ENCODE results near the gene KLK6.
A peak's percentile ranks its signal among the peaks of the same experiment; 100 is the strongest.

The KLK6 gene

DNA sequence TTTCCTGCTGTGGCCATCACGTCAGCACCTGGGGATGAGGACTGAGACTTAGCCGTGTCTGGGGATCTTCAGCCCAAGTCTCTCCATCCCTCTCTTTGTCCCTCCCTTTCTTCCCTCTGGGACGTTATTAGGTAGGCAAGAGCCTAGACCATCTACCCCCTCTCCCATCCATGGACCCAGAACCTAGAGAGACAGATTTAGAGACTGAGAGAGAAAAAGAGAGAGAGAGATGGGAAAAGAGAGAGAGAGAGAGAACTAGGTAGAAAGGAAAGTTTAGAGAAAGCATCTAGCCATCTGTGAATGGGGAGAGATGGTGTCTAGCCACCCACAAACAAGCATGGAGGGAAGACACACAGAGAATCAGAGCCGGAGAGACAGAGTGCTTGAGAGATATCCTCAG is 58.7 kb downstream of the KLK6 start:
- H3K4me1 Mint-ChIP-seq, result peaks cover 6% of the 10 kb centered on the region
- H3K9me3 Mint-ChIP-seq, result no peaks in the 10 kb centered on the region
- H3K4me3 Mint-ChIP-seq, result no peak overlapping the region
- H3K27ac Mint-ChIP-seq, result no peak overlapping the region
- H3K27me3 Mint-ChIP-seq (ENCODE audit: low read depth), result peaks cover 7% of the 10 kb centered on the region
- no peaks in the 10 kb centered on the region for H3K36me3 Mint-ChIP-seq (ENCODE audit: low read depth)
- TF ChIP-seq, protein P1, sequence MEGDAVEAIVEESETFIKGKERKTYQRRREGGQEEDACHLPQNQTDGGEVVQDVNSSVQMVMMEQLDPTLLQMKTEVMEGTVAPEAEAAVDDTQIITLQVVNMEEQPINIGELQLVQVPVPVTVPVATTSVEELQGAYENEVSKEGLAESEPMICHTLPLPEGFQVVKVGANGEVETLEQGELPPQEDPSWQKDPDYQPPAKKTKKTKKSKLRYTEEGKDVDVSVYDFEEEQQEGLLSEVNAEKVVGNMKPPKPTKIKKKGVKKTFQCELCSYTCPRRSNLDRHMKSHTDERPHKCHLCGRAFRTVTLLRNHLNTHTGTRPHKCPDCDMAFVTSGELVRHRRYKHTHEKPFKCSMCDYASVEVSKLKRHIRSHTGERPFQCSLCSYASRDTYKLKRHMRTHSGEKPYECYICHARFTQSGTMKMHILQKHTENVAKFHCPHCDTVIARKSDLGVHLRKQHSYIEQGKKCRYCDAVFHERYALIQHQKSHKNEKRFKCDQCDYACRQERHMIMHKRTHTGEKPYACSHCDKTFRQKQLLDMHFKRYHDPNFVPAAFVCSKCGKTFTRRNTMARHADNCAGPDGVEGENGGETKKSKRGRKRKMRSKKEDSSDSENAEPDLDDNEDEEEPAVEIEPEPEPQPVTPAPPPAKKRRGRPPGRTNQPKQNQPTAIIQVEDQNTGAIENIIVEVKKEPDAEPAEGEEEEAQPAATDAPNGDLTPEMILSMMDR (IDR thresholded peaks at IDR 0.05; ENCODE audit: unreplicated experiment in 3 of 3), result no peak

DNA sequence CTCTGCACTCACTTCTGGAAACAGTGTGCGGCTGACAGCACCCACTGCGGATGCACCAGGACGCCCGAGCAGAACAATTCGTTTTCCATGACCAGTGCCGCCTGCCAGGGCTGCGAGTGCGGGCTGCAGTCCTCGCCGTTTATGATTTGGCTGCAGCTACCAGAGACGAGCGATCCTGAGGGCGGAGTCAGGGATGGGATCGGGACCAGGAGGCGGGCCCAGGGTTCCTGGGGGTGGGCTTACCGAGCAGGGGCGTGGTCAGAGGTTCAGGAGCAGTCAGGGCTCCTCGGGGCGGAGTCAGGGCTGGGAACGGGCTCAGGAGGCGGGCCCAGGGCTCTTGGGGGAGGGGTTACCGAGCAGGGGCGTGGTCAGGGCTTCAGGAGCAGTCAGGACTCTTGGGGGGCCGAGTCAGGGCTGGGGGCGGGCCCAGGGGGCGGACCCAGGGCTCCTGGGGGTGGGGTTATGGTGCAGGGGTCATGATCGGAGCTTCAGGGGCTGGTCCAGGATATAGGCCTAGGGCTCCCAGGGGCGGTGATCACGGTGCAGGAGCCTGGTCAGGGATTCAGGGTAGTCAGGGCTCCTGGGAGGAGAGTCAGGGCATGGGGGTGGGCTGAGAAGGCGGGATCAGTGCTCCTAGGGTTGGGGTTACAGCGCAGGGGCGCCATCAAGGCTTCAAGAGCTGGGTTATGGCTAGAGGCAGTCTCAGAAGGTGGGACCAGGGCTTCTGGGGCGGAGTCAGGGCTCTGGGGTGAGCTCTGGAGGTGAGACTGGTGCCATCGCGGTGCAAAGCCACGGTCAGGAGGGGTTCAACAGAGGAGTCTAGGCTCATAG is 59.9 kb downstream of the KLK6 start:
- H3K4me3 Mint-ChIP-seq, result peak overlapping the region; percentile 44 to 65 (median 63)
- H3K36me3 Mint-ChIP-seq (ENCODE audit: low read depth), result no peaks in the 10 kb centered on the region
- H3K27me3 Mint-ChIP-seq (ENCODE audit: low read depth), result peaks cover 14% of the 10 kb centered on the region
- H3K27ac Mint-ChIP-seq, result no peak overlapping the region
- H3K9me3 Mint-ChIP-seq, result no peaks in the 10 kb centered on the region
- TF ChIP-seq, protein P1 (IDR thresholded peaks at IDR 0.05; ENCODE audit: unreplicated experiment in 3 of 3), result no peak
- H3K4me1 Mint-ChIP-seq, result peaks cover 6% of the 10 kb centered on the region

Measured in nephron (organoid).